Subcutaneous adipose tissue (tissue), 4 donors: ENCODE measurements around the gene DAGLB. TPM values are rescaled to one million over a fixed set of nuclear protein-coding genes. Genes with fewer than 3 reads are reported as not detected.

Experiments
- CTCF ChIP-seq: fragments of 450-650 bp; IDR thresholded peaks from one replicate; pipeline ENCODE4 v1.5.1; 2016; ENCODE audit warnings: low read depth, mild to moderate bottlenecking, control low read depth, antibody characterized with exemption, moderate library complexity
- total RNA-seq, 4 donors: library from RNA; depleted of rRNA; stranded (reverse); fragments of >200 nt; gene quantifications; one replicate each; pipeline ENCODE4 v1.1.0, GENCODE V29; 2016

The DAGLB gene
- total RNA-seq, 4 donors from 2014 or later, result 7.8 to 22.3 (median 16.3) TPM

GRCh38 chr7:6420680-6421079 lies 27.1 kb downstream of the DAGLB start:
- TF ChIP-seq CTCF, result no peak

- no peak for TF ChIP-seq CTCF
Observed at GRCh38 chr7:6419310-6419773, 28.4 kb downstream of the DAGLB start.

- TF ChIP-seq CTCF, result no peak
Observed at GRCh38 chr7:6417408-6417807, 30.3 kb downstream of the DAGLB start.

GRCh38 chr7:6416516-6417145 lies 31.1 kb downstream of the DAGLB start:
- no peak for TF ChIP-seq CTCF

- TF ChIP-seq CTCF, result no peak
Observed at GRCh38 chr7:6413637-6414036, 34.1 kb downstream of the DAGLB start.

- no peak for TF ChIP-seq CTCF
Observed at GRCh38 chr7:6409944-6410693, 37.6 kb downstream of the DAGLB start.

- TF ChIP-seq CTCF, result no peak
Observed at GRCh38 chr7:6409091-6409490, 38.7 kb downstream of the DAGLB start.
